Breast epithelium (tissue), 3 donors: ENCODE measurements around the gene SUN3.

Source experiments
- CTCF ChIP-seq, 3 donors: fragments of 450-650 bp; IDR thresholded peaks; one replicate each; pipeline ENCODE4 v1.5.1; 2016 to 2017; ENCODE audit warnings: antibody characterized with exemption in 3 of 3, mild to moderate bottlenecking in 3 of 3, moderate library complexity in 3 of 3
- POLR2A ChIP-seq: fragments of 450-650 bp; IDR thresholded peaks from one replicate; pipeline ENCODE4 v1.6.1; 2016; ENCODE audit warnings: antibody characterized with exemption, mild to moderate bottlenecking, moderate library complexity
- POLR2AphosphoS5 ChIP-seq, 3 donors: sonication (generic); formaldehyde crosslinking; IDR thresholded peaks; one replicate each; pipeline ENCODE4 v1.6.1; 2017; ENCODE audit warnings: antibody characterized with exemption in 3 of 3

GRCh38 chr7:47945261-47946015, 83.5 kb downstream of the SUN3 start:
- TF ChIP-seq CTCF (IDR thresholded peaks at IDR 0.05) = peak; percentile 43 to 78 (median 65)
- TF ChIP-seq POLR2A = no peak
- no peak for TF ChIP-seq POLR2AphosphoS5 (IDR thresholded peaks at IDR 0.05)
